PFSK-1 (cell line): ENCODE measurements around the gene TRPM5.

ENCODE experiments used
- FOXP2 ChIP-seq: optimal IDR thresholded peaks from 2 replicates; pipeline ENCODE3; 2011; ENCODE audit warnings: borderline replicate concordance, control low read depth, inconsistent platforms; ENCODE audit not compliant: insufficient read depth; ENCODE audit errors: extremely low read length, extremely low read depth
- POLR2AphosphoS5 ChIP-seq: IDR thresholded peaks from 2 replicates; pipeline ENCODE4 v1.6.1; 2012; ENCODE audit warnings: low read depth, mild to moderate bottlenecking, control low read depth, low read length, moderate library complexity
- SIN3A ChIP-seq: IDR thresholded peaks from 2 replicates; pipeline ENCODE4 v1.6.1; 2012; ENCODE audit warnings: mild to moderate bottlenecking, low read length, moderate library complexity, borderline replicate concordance; ENCODE audit not compliant: insufficient read depth
- TAF1 ChIP-seq: IDR thresholded peaks from 2 replicates; pipeline ENCODE4 v1.6.1; 2012; ENCODE audit warnings: low read length, control low read depth, borderline replicate concordance; ENCODE audit not compliant: insufficient read depth
- TF ChIP-seq, protein P1 (sequence below), 2 experiments: IDR thresholded peaks; 2 replicates each; pipeline versions ENCODE4 v1.6.1 to v1.8.0; 2011 to 2012; ENCODE audit warnings: low read depth in 2 of 2, low read length in 2 of 2, control low read depth in 1 of 2, inconsistent platforms in 1 of 2, mild to moderate bottlenecking in 1 of 2, moderate library complexity in 1 of 2; ENCODE audit not compliant: insufficient read depth in 1 of 2

Gene TRPM5

DNA sequence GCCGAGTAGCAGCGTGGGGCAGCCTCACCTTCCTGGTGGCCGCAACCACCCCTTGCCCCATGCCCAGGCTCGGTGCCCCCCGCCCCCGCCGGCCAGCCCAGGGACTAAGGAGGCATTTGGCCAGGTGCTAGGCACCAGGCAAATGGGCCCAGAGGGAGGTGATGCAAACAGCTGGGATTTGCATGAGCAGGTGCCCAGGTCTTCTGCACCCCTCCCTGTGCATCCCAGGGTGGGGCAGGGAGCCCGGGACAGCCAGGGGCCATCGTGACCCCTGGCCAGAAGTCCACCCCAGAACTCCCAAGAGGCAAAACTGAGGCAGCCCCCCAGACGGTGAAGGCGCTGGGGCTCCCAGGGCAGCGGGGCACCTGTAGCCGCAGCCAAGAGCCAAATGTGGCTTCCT, 18.1 kb downstream of the TRPM5 start:
- TF ChIP-seq SIN3A (no peak), TAF1 (no peak), FOXP2 (no peak), POLR2AphosphoS5 (no peak)
- TF ChIP-seq, protein P1, sequence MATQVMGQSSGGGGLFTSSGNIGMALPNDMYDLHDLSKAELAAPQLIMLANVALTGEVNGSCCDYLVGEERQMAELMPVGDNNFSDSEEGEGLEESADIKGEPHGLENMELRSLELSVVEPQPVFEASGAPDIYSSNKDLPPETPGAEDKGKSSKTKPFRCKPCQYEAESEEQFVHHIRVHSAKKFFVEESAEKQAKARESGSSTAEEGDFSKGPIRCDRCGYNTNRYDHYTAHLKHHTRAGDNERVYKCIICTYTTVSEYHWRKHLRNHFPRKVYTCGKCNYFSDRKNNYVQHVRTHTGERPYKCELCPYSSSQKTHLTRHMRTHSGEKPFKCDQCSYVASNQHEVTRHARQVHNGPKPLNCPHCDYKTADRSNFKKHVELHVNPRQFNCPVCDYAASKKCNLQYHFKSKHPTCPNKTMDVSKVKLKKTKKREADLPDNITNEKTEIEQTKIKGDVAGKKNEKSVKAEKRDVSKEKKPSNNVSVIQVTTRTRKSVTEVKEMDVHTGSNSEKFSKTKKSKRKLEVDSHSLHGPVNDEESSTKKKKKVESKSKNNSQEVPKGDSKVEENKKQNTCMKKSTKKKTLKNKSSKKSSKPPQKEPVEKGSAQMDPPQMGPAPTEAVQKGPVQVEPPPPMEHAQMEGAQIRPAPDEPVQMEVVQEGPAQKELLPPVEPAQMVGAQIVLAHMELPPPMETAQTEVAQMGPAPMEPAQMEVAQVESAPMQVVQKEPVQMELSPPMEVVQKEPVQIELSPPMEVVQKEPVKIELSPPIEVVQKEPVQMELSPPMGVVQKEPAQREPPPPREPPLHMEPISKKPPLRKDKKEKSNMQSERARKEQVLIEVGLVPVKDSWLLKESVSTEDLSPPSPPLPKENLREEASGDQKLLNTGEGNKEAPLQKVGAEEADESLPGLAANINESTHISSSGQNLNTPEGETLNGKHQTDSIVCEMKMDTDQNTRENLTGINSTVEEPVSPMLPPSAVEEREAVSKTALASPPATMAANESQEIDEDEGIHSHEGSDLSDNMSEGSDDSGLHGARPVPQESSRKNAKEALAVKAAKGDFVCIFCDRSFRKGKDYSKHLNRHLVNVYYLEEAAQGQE (IDR thresholded peaks at IDR 0.05; ENCODE audit: insufficient read depth in 1 of 2, low read depth in 2 of 2, low read length in 2 of 2): no peak

DNA sequence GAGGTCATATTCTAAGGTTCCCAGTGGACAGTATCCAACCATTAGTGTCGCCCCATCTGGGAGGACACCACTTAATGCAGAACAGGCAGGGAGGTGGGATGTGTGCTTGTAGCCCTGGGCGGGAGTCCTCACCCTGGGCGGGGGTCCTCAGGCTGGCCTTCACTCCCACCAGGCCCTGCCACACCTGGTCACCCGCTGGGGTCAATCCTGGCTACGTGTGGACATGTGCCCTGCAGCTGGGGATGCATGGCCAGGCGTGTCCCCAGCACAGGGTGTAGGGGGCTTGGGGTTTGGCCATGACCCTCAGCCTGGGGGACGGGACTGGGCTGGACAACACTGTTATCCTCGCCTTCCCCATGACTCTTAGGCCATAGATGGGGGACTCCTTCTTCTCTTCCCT, 18.8 kb downstream of the TRPM5 start:
- TF ChIP-seq POLR2AphosphoS5: no peak

DNA sequence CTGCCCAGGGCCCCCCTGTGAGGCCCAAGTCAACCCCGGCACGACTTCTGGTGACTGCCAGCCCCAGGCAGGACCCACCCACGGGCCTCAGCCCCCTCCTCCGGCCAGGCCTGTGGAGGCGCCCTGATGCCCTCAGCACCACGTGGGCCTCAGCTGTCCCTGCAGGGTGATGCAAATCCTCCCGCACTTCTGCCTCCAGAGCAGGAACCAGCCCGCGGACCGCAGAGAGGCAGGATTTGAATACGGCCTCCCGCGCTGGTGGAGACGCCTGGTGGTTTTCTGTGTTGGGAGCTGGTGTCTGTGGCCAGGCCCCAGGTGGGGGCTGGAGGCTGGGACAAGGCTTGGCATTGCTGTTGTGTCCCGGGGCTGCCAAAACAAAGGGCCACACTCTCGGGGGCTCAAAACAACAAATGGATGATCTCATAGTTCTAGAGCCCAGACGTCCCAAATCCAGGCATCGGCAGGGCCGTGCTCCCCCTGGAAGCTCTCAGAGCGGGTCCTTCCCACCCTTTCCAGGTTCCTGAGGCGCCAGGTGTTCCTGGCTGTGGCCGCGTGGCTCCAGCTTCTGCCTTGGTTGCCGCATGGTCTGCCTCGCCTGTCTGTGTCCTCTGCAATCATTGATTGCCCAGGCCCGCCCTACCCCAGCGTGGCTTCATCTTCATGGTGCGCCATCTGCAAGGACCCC, 19.4 kb downstream of the TRPM5 start:
- TF ChIP-seq, protein P1 (IDR thresholded peaks at IDR 0.05; ENCODE audit: insufficient read depth in 1 of 2, low read depth in 2 of 2, low read length in 2 of 2): no peak
- TF ChIP-seq SIN3A: no peak
- TF ChIP-seq TAF1: no peak
- no peak for TF ChIP-seq POLR2AphosphoS5
- no peak for TF ChIP-seq FOXP2

DNA sequence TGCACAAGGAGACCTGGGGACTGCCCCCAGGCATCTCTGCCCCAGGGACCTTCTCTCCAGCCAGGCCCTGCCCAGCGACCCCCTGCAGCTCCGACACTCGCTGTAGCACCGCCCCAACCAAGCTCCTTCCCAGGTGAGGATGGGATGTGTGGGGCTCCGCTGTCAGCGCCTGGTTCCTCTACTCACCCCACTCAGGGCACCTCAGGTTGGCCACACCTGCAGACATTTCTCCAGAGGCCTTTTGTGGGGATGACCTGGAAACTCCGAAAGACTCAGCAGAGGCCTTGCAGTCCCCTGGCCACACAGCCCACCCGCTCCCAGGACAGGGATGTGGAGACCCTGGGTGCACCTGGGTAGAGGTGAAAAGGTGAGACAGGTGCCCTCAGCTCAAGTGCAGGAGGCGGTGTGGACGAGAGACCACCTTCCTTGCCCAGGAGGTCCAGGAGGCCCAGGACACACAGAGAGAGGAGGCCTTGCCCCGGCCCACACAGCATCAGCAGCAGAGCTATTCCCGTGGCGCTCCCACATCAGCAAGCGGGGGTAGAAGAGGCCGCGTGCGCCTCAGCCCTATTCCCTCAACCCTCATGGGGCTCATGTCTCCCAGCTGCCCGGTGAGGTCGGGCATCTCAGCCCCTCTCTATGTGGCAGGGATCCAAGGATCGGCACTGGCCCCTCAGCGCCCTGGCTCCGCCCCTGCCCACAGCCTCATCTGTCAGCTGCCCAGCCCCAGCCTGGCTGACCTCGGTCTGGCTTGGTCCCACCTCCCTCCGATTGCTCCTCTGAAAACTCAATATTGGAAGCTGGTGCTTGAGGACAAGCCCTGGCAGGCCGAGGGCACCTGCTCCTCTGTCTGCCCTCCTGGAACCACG, 20.9 kb downstream of the TRPM5 start:
- TF ChIP-seq POLR2AphosphoS5: no peak
- no peak for TF ChIP-seq FOXP2
- TF ChIP-seq, protein P1 (IDR thresholded peaks at IDR 0.05; ENCODE audit: insufficient read depth in 1 of 2, low read depth in 2 of 2, low read length in 2 of 2): no peak
- TF ChIP-seq TAF1: no peak
- TF ChIP-seq SIN3A: no peak

DNA sequence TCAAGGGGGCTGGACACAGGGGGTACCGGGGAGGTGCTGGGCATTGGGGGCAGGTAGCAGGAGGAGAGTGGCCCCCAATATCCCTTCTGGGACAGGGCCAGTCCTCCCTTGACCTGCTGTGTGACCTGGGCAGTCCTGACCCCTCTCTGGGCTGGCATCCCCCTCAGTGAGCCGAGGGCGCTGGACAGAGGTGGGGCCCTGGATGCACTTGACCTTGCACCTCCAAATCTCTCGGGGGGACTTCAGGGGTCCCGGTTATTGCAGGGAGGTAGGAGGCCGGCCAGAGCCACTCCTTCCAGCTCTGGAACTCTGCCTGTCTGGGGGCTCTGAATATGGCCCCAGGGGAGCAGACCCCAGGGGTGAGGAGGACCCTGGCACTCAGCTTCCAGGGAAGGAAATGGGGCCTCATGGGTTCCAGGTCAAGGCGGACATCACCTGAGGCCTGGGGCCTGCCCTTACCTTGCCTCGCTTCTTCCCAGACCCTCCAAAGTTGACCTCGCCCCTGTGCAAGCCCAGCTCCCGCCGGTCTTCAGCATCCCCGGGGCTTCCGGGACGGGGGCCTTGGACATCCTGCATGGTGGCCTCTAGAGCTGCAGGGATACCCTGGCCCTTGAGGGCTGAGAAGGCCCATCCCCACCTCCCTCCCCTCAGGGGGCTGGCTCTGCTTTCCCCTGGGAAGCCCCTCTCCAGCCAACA, 21.7 kb downstream of the TRPM5 start:
- TF ChIP-seq SIN3A (no peak), FOXP2 (no peak), TAF1 (no peak), POLR2AphosphoS5 (no peak)
- TF ChIP-seq, protein P1 (IDR thresholded peaks at IDR 0.05; ENCODE audit: insufficient read depth in 1 of 2, low read depth in 2 of 2, low read length in 2 of 2): no peak
